Ishikawa (cell line): Measurements from ENCODE around the gene DUSP7.

Source experiments
- CEBPB ChIP-seq: IDR thresholded peaks from 2 replicates; pipeline ENCODE4 v1.6.1; 2012
- CREB1 ChIP-seq: IDR thresholded peaks from 2 replicates; pipeline ENCODE4 v1.6.1; 2012; ENCODE audit warnings: low read depth
- EGR1 ChIP-seq: IDR thresholded peaks from 2 replicates; pipeline ENCODE4 v1.6.1; 2012
- EP300 ChIP-seq: IDR thresholded peaks from 2 replicates; pipeline ENCODE4 v1.6.1; 2012; ENCODE audit warnings: borderline replicate concordance
- FOXM1 ChIP-seq: IDR thresholded peaks from 2 replicates; pipeline ENCODE4 v1.6.1; 2012; ENCODE audit warnings: low read depth, borderline replicate concordance
- RAD21 ChIP-seq: IDR thresholded peaks from 2 replicates; pipeline ENCODE4 v1.6.1; 2012; ENCODE audit warnings: low read depth
- TAF1 ChIP-seq: IDR thresholded peaks from 2 replicates; pipeline ENCODE4 v1.6.1; 2012; ENCODE audit warnings: low read depth, mild to moderate bottlenecking
- YY1 ChIP-seq: IDR thresholded peaks from 2 replicates; pipeline ENCODE4 v1.6.1; 2012; ENCODE audit warnings: low read depth
- TF ChIP-seq, protein P1 (sequence below): IDR thresholded peaks from 2 replicates; pipeline ENCODE4 v1.6.1; 2012; ENCODE audit warnings: low read depth, mild to moderate bottlenecking
- TF ChIP-seq, protein P2 (sequence below): IDR thresholded peaks from 2 replicates; pipeline ENCODE4 v1.6.1; 2012

- TF ChIP-seq TAF1 (no peak), YY1 (no peak), EP300 (no peak), RAD21 (no peak), EGR1 (no peak), FOXM1 (no peak), CREB1 (no peak), CEBPB (no peak)
- TF ChIP-seq, protein P1, sequence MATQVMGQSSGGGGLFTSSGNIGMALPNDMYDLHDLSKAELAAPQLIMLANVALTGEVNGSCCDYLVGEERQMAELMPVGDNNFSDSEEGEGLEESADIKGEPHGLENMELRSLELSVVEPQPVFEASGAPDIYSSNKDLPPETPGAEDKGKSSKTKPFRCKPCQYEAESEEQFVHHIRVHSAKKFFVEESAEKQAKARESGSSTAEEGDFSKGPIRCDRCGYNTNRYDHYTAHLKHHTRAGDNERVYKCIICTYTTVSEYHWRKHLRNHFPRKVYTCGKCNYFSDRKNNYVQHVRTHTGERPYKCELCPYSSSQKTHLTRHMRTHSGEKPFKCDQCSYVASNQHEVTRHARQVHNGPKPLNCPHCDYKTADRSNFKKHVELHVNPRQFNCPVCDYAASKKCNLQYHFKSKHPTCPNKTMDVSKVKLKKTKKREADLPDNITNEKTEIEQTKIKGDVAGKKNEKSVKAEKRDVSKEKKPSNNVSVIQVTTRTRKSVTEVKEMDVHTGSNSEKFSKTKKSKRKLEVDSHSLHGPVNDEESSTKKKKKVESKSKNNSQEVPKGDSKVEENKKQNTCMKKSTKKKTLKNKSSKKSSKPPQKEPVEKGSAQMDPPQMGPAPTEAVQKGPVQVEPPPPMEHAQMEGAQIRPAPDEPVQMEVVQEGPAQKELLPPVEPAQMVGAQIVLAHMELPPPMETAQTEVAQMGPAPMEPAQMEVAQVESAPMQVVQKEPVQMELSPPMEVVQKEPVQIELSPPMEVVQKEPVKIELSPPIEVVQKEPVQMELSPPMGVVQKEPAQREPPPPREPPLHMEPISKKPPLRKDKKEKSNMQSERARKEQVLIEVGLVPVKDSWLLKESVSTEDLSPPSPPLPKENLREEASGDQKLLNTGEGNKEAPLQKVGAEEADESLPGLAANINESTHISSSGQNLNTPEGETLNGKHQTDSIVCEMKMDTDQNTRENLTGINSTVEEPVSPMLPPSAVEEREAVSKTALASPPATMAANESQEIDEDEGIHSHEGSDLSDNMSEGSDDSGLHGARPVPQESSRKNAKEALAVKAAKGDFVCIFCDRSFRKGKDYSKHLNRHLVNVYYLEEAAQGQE: no peak
- TF ChIP-seq, protein P2, sequence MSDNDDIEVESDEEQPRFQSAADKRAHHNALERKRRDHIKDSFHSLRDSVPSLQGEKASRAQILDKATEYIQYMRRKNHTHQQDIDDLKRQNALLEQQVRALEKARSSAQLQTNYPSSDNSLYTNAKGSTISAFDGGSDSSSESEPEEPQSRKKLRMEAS: no peak
Measured at GRCh38 chr3:52038227-52038626, 18.1 kb downstream of the DUSP7 start.
